Glutamatergic neuron (in vitro differentiated cells): ENCODE measurements around the gene TTC21B. TPM values are rescaled to one million over a fixed set of nuclear protein-coding genes. Genes with fewer than 3 reads are reported as not detected.

Experiments
- DNase-seq: peaks from one replicate; pipeline ENCODE4 v3.0.0; 2022
- H3K27ac Mint-ChIP-seq: one replicate; pipeline ENCODE4 v1.8.0; 2020; ENCODE audit warnings: mild to moderate bottlenecking, mixed read lengths, inconsistent platforms; ENCODE audit not compliant: unreplicated experiment
- H3K27me3 Mint-ChIP-seq: one replicate; pipeline ENCODE4 v1.8.0; 2020; ENCODE audit warnings: mild to moderate bottlenecking, moderate library complexity, mixed read lengths, inconsistent platforms; ENCODE audit not compliant: unreplicated experiment
- H3K36me3 Mint-ChIP-seq: one replicate; pipeline ENCODE4 v1.8.0; 2020; ENCODE audit warnings: mild to moderate bottlenecking, mixed read lengths, inconsistent platforms; ENCODE audit not compliant: unreplicated experiment
- H3K4me1 Mint-ChIP-seq: one replicate; pipeline ENCODE4 v1.8.0; 2020; ENCODE audit warnings: mild to moderate bottlenecking, low read depth, mixed read lengths, inconsistent platforms; ENCODE audit not compliant: unreplicated experiment
- H3K4me3 Mint-ChIP-seq: one replicate; pipeline ENCODE4 v1.8.0; 2020; ENCODE audit warnings: mild to moderate bottlenecking, mixed read lengths, inconsistent platforms; ENCODE audit not compliant: unreplicated experiment
- H3K9me3 Mint-ChIP-seq: one replicate; pipeline ENCODE4 v1.8.0; 2020; ENCODE audit warnings: mild to moderate bottlenecking, moderate library complexity, mixed read lengths, inconsistent platforms; ENCODE audit not compliant: unreplicated experiment
- CTCF ChIP-seq: fragments of 200-600 bp; sonication (generic); IDR thresholded peaks from one replicate; pipeline ENCODE4 v1.5.0; 2021; ENCODE audit not compliant: partially characterized antibody, unreplicated experiment
- total RNA-seq: library from RNA; stranded (reverse); fragmentation: NEBNext Ultra II Directional; extraction: Animal tissue kit (Norgen Biotek cat#: 25700); gene quantifications from one replicate; pipeline ENCODE4 v1.2.1, GENCODE V29; 2021; ENCODE audit not compliant: unreplicated experiment

TTC21B gene
- total RNA-seq, 1 donor from 2014 or later = 46.2 TPM

GRCh38 chr2:165958313-165958960 lies 4.9 kb upstream of the TTC21B start:
- no peaks in the 10 kb centered on the region for H3K36me3 Mint-ChIP-seq
- peaks cover 2% of the 10 kb centered on the region for H3K4me1 Mint-ChIP-seq
- H3K9me3 Mint-ChIP-seq = no peaks in the 10 kb centered on the region
- H3K27ac Mint-ChIP-seq = no peak overlapping the region
- H3K27me3 Mint-ChIP-seq = no peaks in the 10 kb centered on the region
- TF ChIP-seq CTCF = no peak
- no peak for DNase-seq
- no peak overlapping the region for H3K4me3 Mint-ChIP-seq

- Mint-ChIP-seq H3K4me3 (no peak overlapping the region), H3K27ac (no peak overlapping the region), H3K36me3 (no peaks in the 10 kb centered on the region), H3K4me1 (peaks cover 2% of the 10 kb centered on the region), H3K9me3 (no peaks in the 10 kb centered on the region), H3K27me3 (no peaks in the 10 kb centered on the region)
- no peak for TF ChIP-seq CTCF
- DNase-seq = no peak
Observed at GRCh38 chr2:165957030-165957675, 3.6 kb upstream of the TTC21B start.

- no peaks in the 10 kb centered on the region for H3K36me3 Mint-ChIP-seq
- H3K4me3 Mint-ChIP-seq = no peak overlapping the region
- H3K27me3 Mint-ChIP-seq = no peaks in the 10 kb centered on the region
- no peaks in the 10 kb centered on the region for H3K9me3 Mint-ChIP-seq
- no peak for DNase-seq
- TF ChIP-seq CTCF = no peak
- peaks cover 2% of the 10 kb centered on the region for H3K4me1 Mint-ChIP-seq
- no peak overlapping the region for H3K27ac Mint-ChIP-seq
Observed at GRCh38 chr2:165953306-165953654, 296 bp downstream of the TTC21B start.

- Mint-ChIP-seq H3K27me3 (no peaks in the 10 kb centered on the region), H3K9me3 (peaks cover 1% of the 10 kb centered on the region), H3K36me3 (no peaks in the 10 kb centered on the region), H3K27ac (no peak overlapping the region), H3K4me3 (no peak overlapping the region), H3K4me1 (peaks cover 2% of the 10 kb centered on the region)
- TF ChIP-seq CTCF = no peak
- DNase-seq = no peak
Observed at GRCh38 chr2:165952741-165953211, 800 bp downstream of the TTC21B start.

- TF ChIP-seq CTCF = no peak
- Mint-ChIP-seq H3K36me3 (no peaks in the 10 kb centered on the region), H3K27me3 (no peaks in the 10 kb centered on the region), H3K27ac (no peak overlapping the region), H3K4me3 (no peak overlapping the region), H3K9me3 (peaks cover 1% of the 10 kb centered on the region), H3K4me1 (peaks cover 2% of the 10 kb centered on the region)
- DNase-seq = no peak
Observed at GRCh38 chr2:165952085-165952484, 1.5 kb downstream of the TTC21B start.
